Lung (tissue), 12 donors: ENCODE data around the gene SAG. TPM values are rescaled to one million over a fixed set of nuclear protein-coding genes. Genes with fewer than 3 reads are reported as not detected.

Experiments
- ATAC-seq: fragments of 200-7000 bp; cut with Tn5 transposase; one replicate; pipeline ENCODE4 v1.9.1; 2020; ENCODE audit warnings: moderate number of reproducible peaks; ENCODE audit not compliant: insufficient read depth, low FRiP score
- DNase-seq, 3 donors: peaks; one replicate each; pipeline ENCODE4 v3.0.0-alpha.2; 2013 to 2017
- H3K27ac ChIP-seq, 2 donors: one replicate each; pipeline ENCODE4 v1.5.1; 2013; ENCODE audit warnings: mild to moderate bottlenecking in 2 of 2, moderate library complexity in 2 of 2, control low read depth in 1 of 2, inconsistent platforms in 1 of 2, low read depth in 1 of 2, low read length in 1 of 2
- H3K27me3 ChIP-seq, 3 donors: one replicate each; pipeline ENCODE4 v1.5.1; 2013; ENCODE audit warnings: low read length in 2 of 3; ENCODE audit not compliant: control insufficient read depth in 3 of 3, insufficient read depth in 3 of 3
- H3K36me3 ChIP-seq, 4 donors: one replicate each; pipeline ENCODE4 v1.5.1; 2013; ENCODE audit warnings: low read length in 4 of 4, mild to moderate bottlenecking in 1 of 4, moderate library complexity in 1 of 4; ENCODE audit not compliant: control insufficient read depth in 4 of 4, insufficient read depth in 4 of 4
- H3K4me1 ChIP-seq, 5 donors: one replicate each; pipeline ENCODE4 v1.5.1; 2013; ENCODE audit warnings: low read length in 5 of 5, mild to moderate bottlenecking in 2 of 5, moderate library complexity in 1 of 5; ENCODE audit not compliant: control insufficient read depth in 5 of 5, insufficient read depth in 5 of 5
- H3K4me3 ChIP-seq: one replicate; pipeline ENCODE4 v1.5.1; 2013; ENCODE audit warnings: mild to moderate bottlenecking, control low read depth, moderate library complexity
- H3K9ac ChIP-seq, 2 donors: one replicate each; pipeline ENCODE4 v1.5.1; 2013; ENCODE audit warnings: low read length in 2 of 2, control low read depth in 1 of 2; ENCODE audit not compliant: insufficient read depth in 1 of 2
- H3K9me3 ChIP-seq, 4 donors: one replicate each; pipeline ENCODE4 v1.5.1; 2013; ENCODE audit warnings: low read length in 3 of 4, mild to moderate bottlenecking in 1 of 4, moderate library complexity in 1 of 4; ENCODE audit not compliant: control insufficient read depth in 4 of 4, insufficient read depth in 3 of 4
- WGBS, 2 donors: extraction: QIAGEN DNeasy Blood & Tissue Kit; methylation state at CpG; one replicate each; pipeline ENCODE4 v1.1.7; 2013; 5-methylcytosine and 5-hydroxymethylcytosine counted together
- polyA plus RNA-seq, 2 donors: library from polyadenylated mRNA; stranded (reverse); fragments of 200-250 nt; gene quantifications; one replicate each; pipeline ENCODE4 v1.2.1, GENCODE V29; 2013
- total RNA-seq, 2 donors: library from RNA; depleted of rRNA in 1 of 2; stranded (reverse); fragments of >200 nt in 1 of 2; gene quantifications; one replicate each; pipeline ENCODE4 v1.2.1, GENCODE V29; 2014 to 2021
- TF ChIP-seq, protein P1 (sequence below): IDR thresholded peaks from 2 replicates; pipeline ENCODE4 v1.5.1; 2012; ENCODE audit warnings: mild to moderate bottlenecking; ENCODE audit errors: control extremely low read depth, extremely low read depth
- donor health status: control.
- donor health status: control.
- donor health status: Bipolar disorder and iron deficiency.
- donor health status: healthy.
- donor health status: DM: yes; HTN: yes; CAD: no.

SAG gene
- total and polyA plus RNA-seq, 4 donors = 0.03 to 0.46 (median 0.22) TPM; not detected in 1

DNA sequence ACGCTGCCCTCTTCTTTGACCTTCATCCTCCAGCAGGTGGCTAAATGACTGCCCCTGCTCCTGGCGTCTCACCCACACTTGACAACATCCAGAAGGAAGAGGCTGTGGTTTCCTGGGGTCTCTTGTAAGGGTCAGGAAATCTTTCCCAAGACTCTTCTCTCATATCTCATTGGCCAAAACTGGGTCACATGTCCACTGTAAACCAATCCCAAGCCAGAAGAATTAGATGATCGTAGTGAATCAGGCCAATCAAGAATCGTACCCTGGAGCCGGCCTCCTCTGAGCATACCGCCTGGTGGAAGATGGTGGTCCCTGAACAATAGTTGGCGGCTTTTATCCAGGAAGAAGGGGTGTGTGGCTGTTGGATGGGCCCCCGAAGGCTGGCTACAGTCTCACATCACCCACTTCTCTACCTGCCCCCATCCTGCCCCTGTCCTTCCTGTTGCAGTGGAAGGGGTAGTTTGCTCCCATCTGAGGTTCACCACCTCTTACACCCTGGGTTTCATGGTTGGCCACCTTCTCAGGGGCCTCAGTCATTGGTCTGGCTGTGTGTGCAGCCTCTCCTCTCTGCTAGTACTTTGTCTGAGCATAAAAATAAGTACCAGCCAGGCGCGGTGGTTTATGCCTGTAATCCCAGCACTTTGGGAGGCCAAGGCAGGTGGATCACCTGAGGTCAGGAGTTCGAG is 3.8 kb downstream of the SAG start:
- Histone ChIP-seq H3K9me3 (no peaks in the 10 kb centered on the region), H3K4me3 (no peak overlapping the region), H3K27ac (no peak overlapping the region), H3K27me3 (no peaks in the 10 kb centered on the region), H3K36me3 (no peaks in the 10 kb centered on the region), H3K4me1 (no peaks in the 10 kb centered on the region), H3K9ac (no peak overlapping the region)
- 87% methylated on average over 11 of the region's 11 CpGs for WGBS, 2 donors
- TF ChIP-seq, protein P1, sequence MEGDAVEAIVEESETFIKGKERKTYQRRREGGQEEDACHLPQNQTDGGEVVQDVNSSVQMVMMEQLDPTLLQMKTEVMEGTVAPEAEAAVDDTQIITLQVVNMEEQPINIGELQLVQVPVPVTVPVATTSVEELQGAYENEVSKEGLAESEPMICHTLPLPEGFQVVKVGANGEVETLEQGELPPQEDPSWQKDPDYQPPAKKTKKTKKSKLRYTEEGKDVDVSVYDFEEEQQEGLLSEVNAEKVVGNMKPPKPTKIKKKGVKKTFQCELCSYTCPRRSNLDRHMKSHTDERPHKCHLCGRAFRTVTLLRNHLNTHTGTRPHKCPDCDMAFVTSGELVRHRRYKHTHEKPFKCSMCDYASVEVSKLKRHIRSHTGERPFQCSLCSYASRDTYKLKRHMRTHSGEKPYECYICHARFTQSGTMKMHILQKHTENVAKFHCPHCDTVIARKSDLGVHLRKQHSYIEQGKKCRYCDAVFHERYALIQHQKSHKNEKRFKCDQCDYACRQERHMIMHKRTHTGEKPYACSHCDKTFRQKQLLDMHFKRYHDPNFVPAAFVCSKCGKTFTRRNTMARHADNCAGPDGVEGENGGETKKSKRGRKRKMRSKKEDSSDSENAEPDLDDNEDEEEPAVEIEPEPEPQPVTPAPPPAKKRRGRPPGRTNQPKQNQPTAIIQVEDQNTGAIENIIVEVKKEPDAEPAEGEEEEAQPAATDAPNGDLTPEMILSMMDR = no peak
- ATAC-seq (no peak), DNase-seq (no peak)

DNA sequence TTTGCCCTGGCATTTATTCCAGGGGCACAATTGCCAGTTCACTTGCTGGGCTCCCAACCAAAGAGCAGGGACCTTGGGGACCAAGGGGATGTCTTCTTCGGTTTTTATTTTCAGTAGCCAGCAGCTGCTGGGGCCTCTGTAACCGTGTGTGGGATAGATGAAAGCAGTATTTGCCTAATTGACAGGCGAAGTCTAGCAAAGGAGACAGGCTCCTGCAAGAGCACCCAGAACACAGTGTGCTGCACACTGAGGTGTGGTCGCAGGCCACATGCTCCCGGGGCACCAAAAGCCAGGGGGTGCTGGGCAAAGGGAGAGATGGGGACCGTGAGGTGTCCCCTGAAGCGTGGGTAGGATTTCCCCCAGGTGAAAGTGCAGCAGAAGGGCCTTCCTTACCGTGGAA is 5.3 kb downstream of the SAG start:
- TF ChIP-seq, protein P1 = no peak
- no peaks in the 10 kb centered on the region for H3K9me3 ChIP-seq
- no peak overlapping the region for H3K9ac ChIP-seq
- ATAC-seq (no peak), DNase-seq (no peak)
- no peaks in the 10 kb centered on the region for H3K36me3 ChIP-seq
- no peak overlapping the region for H3K4me3 ChIP-seq
- WGBS, 2 donors = 78 to 88% methylated on average over 8 of the region's 8 CpGs
- H3K27me3 ChIP-seq = no peaks in the 10 kb centered on the region
- no peak overlapping the region for H3K27ac ChIP-seq
- H3K4me1 ChIP-seq = no peaks in the 10 kb centered on the region

DNA sequence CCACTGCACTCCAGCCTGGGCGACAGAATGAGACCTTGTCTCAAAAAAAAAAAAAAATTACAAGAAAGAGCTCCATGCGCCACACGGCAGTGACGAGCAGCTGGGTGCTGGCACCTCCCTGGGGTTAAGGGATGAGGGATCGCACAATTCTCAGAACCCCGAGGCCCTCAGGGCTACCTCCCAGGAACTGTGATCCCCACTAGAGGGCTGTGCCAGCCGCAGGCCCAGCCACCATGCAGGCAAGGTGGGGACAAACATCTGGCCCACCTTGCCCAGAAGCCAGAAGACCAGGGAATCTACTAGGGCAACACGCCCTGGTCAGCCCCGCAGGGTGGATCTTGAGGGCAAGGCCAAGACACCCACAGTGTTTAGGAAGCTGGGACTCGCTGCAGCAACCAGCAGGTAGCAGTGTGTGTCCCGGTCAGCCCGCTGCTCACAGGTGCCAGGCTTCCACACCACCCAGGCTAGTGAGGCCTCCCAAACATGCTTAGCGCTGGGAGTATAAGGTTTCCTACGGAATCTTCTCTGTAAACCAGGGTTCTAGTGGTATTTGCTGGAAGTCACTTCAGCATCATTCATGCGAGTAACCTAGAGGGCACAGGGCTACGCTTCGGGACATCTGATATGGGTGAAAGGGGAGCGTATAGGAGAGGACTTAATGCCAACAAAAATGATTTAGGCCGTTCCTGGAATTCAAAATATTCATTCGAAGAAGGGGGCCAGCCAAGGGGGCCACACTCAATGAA is 6.7 kb downstream of the SAG start:
- Histone ChIP-seq H3K4me3 (no peak overlapping the region), H3K4me1 (no peaks in the 10 kb centered on the region), H3K9ac (no peak overlapping the region), H3K27me3 (no peaks in the 10 kb centered on the region), H3K27ac (no peak overlapping the region), H3K36me3 (no peaks in the 10 kb centered on the region), H3K9me3 (no peaks in the 10 kb centered on the region)
- TF ChIP-seq, protein P1 = no peak
- WGBS, 2 donors = 94% methylated on average over 20 of the region's 20 CpGs
- DNase-seq (no peak), ATAC-seq (no peak)
